ENCODE data around the gene YPEL1.

YPEL1 gene

GRCh38 chr22:21657360-21658032 lies 78.1 kb downstream of the YPEL1 start:
- H3K9ac ChIP-seq (ENCODE audit: low read depth, low read length, poor library complexity, severe bottlenecking): peak overlapping the region; percentile 81
- peaks cover 2% of the 10 kb centered on the region for H3K27me3 ChIP-seq (ENCODE audit: insufficient read depth, low read length, poor library complexity, severe bottlenecking)
- peak overlapping the region; percentile 86 for H3K4me3 ChIP-seq (ENCODE audit: low read length, poor library complexity, severe bottlenecking)
- H4K20me1 ChIP-seq (ENCODE audit: insufficient read depth, low read length, poor library complexity, severe bottlenecking): no peaks in the 10 kb centered on the region
- peaks cover 15% of the 10 kb centered on the region for H3F3A ChIP-seq (ENCODE audit: low read depth)
- H2AFZ ChIP-seq (ENCODE audit: low read length): peak overlapping the region; percentile 90
- H3K79me2 ChIP-seq (ENCODE audit: insufficient read depth, low read length): peaks cover 32% of the 10 kb centered on the region
- no peaks in the 10 kb centered on the region for H3K9me3 ChIP-seq (ENCODE audit: insufficient read depth, low read depth, low read length)
- peak overlapping the region; percentile 94 for H3K4me2 ChIP-seq (ENCODE audit: low read depth, low read length, poor library complexity, severe bottlenecking)
- no peaks in the 10 kb centered on the region for H3K9me2 ChIP-seq (replicated peaks; ENCODE audit: low read depth, low read length)
- TF ChIP-seq EZH2phosphoT487 (IDR thresholded peaks at IDR 0.05; ENCODE audit: borderline replicate concordance): no peak
- TF ChIP-seq, protein P1, sequence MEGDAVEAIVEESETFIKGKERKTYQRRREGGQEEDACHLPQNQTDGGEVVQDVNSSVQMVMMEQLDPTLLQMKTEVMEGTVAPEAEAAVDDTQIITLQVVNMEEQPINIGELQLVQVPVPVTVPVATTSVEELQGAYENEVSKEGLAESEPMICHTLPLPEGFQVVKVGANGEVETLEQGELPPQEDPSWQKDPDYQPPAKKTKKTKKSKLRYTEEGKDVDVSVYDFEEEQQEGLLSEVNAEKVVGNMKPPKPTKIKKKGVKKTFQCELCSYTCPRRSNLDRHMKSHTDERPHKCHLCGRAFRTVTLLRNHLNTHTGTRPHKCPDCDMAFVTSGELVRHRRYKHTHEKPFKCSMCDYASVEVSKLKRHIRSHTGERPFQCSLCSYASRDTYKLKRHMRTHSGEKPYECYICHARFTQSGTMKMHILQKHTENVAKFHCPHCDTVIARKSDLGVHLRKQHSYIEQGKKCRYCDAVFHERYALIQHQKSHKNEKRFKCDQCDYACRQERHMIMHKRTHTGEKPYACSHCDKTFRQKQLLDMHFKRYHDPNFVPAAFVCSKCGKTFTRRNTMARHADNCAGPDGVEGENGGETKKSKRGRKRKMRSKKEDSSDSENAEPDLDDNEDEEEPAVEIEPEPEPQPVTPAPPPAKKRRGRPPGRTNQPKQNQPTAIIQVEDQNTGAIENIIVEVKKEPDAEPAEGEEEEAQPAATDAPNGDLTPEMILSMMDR (conservative IDR thresholded peaks at IDR 0.05; ENCODE audit: low read length): peak; percentile 29; the same call in 1 of the 2 replicates
- H3K36me3 ChIP-seq (ENCODE audit: insufficient read depth, low read length): peaks cover 10% of the 10 kb centered on the region; the same call in 1 of the 2 replicates
- peaks cover 35% of the 10 kb centered on the region for H3K4me1 ChIP-seq (ENCODE audit: insufficient read depth, low read length, poor library complexity, severe bottlenecking)

GRCh38 chr22:21657020-21657359 lies 78.6 kb downstream of the YPEL1 start:
- Histone ChIP-seq H3K4me1 (ENCODE audit: insufficient read depth, low read length, poor library complexity, severe bottlenecking) (peaks cover 35% of the 10 kb centered on the region), H4K20me1 (ENCODE audit: insufficient read depth, low read length, poor library complexity, severe bottlenecking) (no peaks in the 10 kb centered on the region), H3K9me2 (replicated peaks; ENCODE audit: low read depth, low read length) (no peaks in the 10 kb centered on the region), H3K27me3 (ENCODE audit: insufficient read depth, low read length, poor library complexity, severe bottlenecking) (peaks cover 5% of the 10 kb centered on the region), H3K36me3 (ENCODE audit: insufficient read depth, low read length) (peaks cover 10% of the 10 kb centered on the region; the same call in 1 of the 2 replicates), H3K4me3 (ENCODE audit: low read length, poor library complexity, severe bottlenecking) (peak overlapping the region; percentile 86), H3K9me3 (ENCODE audit: insufficient read depth, low read depth, low read length) (no peaks in the 10 kb centered on the region), H3K9ac (ENCODE audit: low read depth, low read length, poor library complexity, severe bottlenecking) (peak overlapping the region; percentile 81), H3K4me2 (ENCODE audit: low read depth, low read length, poor library complexity, severe bottlenecking) (peak overlapping the region; percentile 94), H2AFZ (ENCODE audit: low read length) (peak overlapping the region; percentile 59), H3F3A (ENCODE audit: low read depth) (peaks cover 15% of the 10 kb centered on the region), H3K79me2 (ENCODE audit: insufficient read depth, low read length) (peaks cover 37% of the 10 kb centered on the region)
- TF ChIP-seq, protein P1 (conservative IDR thresholded peaks at IDR 0.05; ENCODE audit: low read length): no peak
- no peak for TF ChIP-seq EZH2phosphoT487 (IDR thresholded peaks at IDR 0.05; ENCODE audit: borderline replicate concordance)

- Histone ChIP-seq H3F3A (ENCODE audit: low read depth) (peaks cover 15% of the 10 kb centered on the region), H3K9ac (ENCODE audit: low read depth, low read length, poor library complexity, severe bottlenecking) (peak overlapping the region; percentile 99), H3K79me2 (ENCODE audit: insufficient read depth, low read length) (peaks cover 38% of the 10 kb centered on the region), H3K4me1 (ENCODE audit: insufficient read depth, low read length, poor library complexity, severe bottlenecking) (peaks cover 37% of the 10 kb centered on the region), H4K20me1 (ENCODE audit: insufficient read depth, low read length, poor library complexity, severe bottlenecking) (no peaks in the 10 kb centered on the region), H3K4me3 (ENCODE audit: low read length, poor library complexity, severe bottlenecking) (peak overlapping the region; percentile 86), H3K9me3 (ENCODE audit: insufficient read depth, low read depth, low read length) (no peaks in the 10 kb centered on the region), H3K36me3 (ENCODE audit: insufficient read depth, low read length) (peaks cover 14% of the 10 kb centered on the region; the same call in 1 of the 2 replicates), H3K4me2 (ENCODE audit: low read depth, low read length, poor library complexity, severe bottlenecking) (peak overlapping the region; percentile 94), H2AFZ (ENCODE audit: low read length) (peak overlapping the region; percentile 88), H3K9me2 (replicated peaks; ENCODE audit: low read depth, low read length) (no peaks in the 10 kb centered on the region), H3K27me3 (ENCODE audit: insufficient read depth, low read length, poor library complexity, severe bottlenecking) (peaks cover 5% of the 10 kb centered on the region)
- TF ChIP-seq EZH2phosphoT487 (IDR thresholded peaks at IDR 0.05; ENCODE audit: borderline replicate concordance): no peak
- TF ChIP-seq, protein P1 (conservative IDR thresholded peaks at IDR 0.05; ENCODE audit: low read length): peak; percentile 39
Observed at GRCh38 chr22:21652547-21653545, 82.7 kb downstream of the YPEL1 start.

Data from Loucy (cell line).